Measurements from ENCODE around the gene MYO1B.

Gene MYO1B

DNA sequence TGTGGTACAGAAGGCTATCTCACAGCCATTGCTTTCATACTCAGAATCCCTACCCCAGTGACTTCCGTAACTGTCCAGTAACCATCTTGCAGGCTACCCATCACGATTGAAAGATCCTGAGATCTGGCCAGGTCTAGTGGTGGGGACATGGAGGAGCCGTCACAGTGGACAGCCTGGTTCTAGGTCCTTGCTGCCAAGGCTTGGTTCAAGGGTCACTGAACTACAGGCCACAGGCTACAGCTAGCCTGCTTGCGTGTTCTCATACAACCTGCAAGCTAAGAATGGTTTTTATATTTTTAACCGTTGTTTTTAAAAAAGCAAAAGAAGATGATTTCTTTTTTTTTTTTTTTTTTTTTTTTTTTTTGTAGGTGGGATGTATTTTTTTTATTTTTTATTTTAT, 151.6 kb downstream of the MYO1B start:
- DNase-seq (ENCODE audit: low read depth), result no peak

GRCh38 chr2:191399601-191400000, 154.4 kb downstream of the MYO1B start:
- no peak overlapping the region for H3K4me3 ChIP-seq (ENCODE audit: low read length)

More for the DNA sequence above, 151.6 kb downstream of the MYO1B start:
- no peak overlapping the region for H3K4me3 ChIP-seq (ENCODE audit: low read length)
- TF ChIP-seq CTCF (conservative IDR thresholded peaks at IDR 0.05; ENCODE audit: low read depth, low read length), result no peak

DNA sequence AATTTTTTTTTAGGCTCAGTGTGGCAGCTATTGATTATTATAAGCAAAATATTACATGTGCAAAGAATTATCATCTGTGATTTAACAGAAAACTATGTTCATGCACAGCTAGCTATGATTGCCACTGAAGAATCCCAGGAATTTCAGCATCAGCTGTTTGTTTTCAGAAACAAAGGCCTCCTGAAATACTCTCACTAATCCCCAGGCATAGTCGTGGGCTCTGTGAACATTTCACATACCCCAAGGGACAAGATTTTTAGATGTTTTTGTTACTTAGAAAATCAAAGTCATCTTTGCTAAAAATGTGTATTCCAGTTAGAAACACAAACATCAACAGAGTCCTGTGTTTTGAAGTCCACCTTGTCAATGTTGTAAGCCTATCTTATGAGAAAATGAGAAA, 156.1 kb downstream of the MYO1B start:
- no peak for TF ChIP-seq CTCF (conservative IDR thresholded peaks at IDR 0.05; ENCODE audit: low read depth, low read length)
- DNase-seq (ENCODE audit: low read depth), result peak; percentile 51

More at GRCh38 chr2:191399601-191400000, 154.4 kb downstream of the MYO1B start:
- no peak for TF ChIP-seq CTCF (conservative IDR thresholded peaks at IDR 0.05; ENCODE audit: low read depth, low read length)
- DNase-seq (ENCODE audit: low read depth), result no peak

DNA sequence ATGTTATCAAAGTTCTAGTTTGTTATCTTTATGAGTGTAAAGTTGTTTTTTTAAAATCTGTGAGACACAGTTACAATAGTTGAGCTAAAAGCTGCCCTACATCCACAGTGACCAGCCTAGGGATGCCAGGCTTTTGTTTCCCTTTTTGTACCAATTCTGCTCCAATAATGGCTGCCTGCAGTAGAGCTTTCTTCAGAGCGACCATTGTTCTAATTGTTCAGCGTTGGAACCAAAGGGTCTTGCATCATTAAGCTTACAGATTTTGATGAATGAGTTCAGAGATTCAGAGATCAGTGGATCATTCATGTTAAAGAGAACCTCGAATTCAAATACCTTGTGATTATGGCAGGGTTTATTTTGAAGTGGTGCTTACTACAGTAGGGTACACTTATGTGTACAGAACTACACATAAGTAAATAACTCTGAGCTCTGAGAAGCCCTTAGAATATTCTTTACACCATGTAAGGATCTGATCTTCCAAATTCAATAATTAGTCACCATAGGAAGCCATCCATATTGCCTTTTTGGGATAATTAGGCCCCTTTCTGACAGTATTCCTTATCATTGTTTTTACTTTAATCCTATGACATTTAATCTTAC, 157.9 kb downstream of the MYO1B start:
- no peak overlapping the region for H3K4me3 ChIP-seq (ENCODE audit: low read length)
- no peak for DNase-seq (ENCODE audit: low read depth)
- no peak for TF ChIP-seq CTCF (conservative IDR thresholded peaks at IDR 0.05; ENCODE audit: low read depth, low read length)

More for the DNA sequence above, 156.1 kb downstream of the MYO1B start:
- H3K4me3 ChIP-seq (ENCODE audit: low read length), result no peak overlapping the region

DNA sequence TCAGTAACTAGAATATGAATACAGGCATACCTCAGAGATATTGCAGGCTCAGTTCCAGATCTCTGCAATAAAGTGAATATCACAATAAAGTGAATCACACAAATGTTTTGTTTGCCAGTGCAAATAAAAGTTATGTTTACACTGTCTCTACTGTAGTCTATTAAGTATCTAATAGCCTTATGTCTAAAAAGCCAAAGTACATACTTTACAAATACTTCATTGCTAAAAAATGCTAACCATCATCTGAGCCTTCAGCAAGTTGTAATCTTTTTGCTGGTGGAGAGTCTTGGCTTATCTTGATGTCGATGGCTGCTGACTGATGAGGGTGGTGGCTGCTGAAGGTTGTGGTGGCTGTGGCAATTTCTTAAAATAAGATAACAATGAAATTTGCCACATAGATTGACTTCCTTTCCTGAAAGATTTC, 159.4 kb downstream of the MYO1B start:
- DNase-seq (ENCODE audit: low read depth), result no peak
- TF ChIP-seq CTCF (conservative IDR thresholded peaks at IDR 0.05; ENCODE audit: low read depth, low read length), result no peak
- no peak overlapping the region for H3K4me3 ChIP-seq (ENCODE audit: low read length)

DNA sequence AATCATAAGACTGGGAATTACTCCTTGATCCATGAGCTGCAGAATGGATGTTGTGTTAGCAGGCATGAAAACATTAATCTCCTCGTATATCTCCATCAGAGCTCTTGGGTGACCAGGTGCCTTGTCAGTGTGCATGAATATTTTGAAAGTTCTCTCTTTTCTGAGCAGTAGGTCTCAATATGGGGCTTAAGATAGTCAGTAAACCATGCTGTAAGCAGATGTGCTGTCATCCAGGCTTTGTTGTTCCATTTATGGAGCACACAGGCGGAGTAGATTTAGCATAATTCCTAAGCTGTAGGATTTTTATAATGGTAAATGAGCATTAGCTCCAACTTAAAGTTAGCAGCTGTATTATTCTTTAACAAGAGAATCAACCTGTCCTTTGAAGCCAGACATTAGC, 160.3 kb downstream of the MYO1B start:
- TF ChIP-seq CTCF (conservative IDR thresholded peaks at IDR 0.05; ENCODE audit: low read depth, low read length), result no peak
- no peak for DNase-seq (ENCODE audit: low read depth)

GRCh38 chr2:191410646-191411436, 165.6 kb downstream of the MYO1B start:
- no peak for DNase-seq (ENCODE audit: low read depth)
- TF ChIP-seq CTCF (conservative IDR thresholded peaks at IDR 0.05; ENCODE audit: low read depth, low read length), result no peak
- no peak overlapping the region for H3K4me3 ChIP-seq (ENCODE audit: low read length)

More for the DNA sequence above, 160.3 kb downstream of the MYO1B start:
- H3K4me3 ChIP-seq (ENCODE audit: low read length), result no peak overlapping the region
